Measurements from ENCODE around the gene OSGIN1.

Gene OSGIN1

DNA sequence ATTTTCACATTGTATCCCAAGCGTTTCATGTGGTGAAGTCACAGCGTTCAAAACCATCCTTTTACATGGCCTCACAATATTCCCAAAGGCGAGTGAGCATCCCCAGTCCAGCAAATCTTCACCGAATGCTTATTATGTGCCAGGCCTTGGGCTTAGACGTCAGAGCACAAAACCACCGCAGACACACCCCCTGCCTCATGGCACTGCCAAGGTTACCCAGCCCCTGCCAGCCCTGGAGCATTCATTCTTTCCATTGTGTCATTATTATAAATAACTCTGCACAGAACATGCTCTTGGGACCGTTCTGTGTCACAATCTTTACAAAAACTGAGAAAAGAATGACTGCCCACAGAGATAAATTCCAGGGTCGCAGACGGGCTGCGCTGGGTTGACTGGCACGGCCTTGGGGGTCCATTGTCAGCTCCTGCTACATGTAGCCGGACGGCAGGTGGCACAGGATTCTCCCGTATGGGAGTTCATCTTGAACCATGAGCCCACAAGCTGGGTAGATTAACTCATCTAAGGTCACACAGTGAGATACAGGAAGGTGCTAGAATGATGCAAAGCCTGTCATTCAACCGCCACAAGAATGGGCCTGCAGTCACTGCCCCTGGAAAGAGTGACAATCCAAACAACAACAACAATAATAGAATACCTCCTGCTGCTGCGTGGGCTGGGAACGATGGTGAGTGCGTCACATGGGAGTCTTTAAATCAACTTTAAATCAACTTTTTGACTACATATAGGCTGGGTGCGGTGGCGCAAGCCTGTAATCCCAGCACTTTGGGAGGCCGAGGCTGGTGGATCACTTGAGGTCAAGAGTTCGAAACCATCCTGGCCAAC, 10.5 kb downstream of the OSGIN1 start:
- Histone ChIP-seq H3K4me1 (ENCODE audit: insufficient read depth, low read length) (no peaks in the 10 kb centered on the region), H3K9me3 (ENCODE audit: insufficient read depth, low read depth, low read length) (no peaks in the 10 kb centered on the region), H3K4me3 (ENCODE audit: low read length) (no peak overlapping the region), H3K36me3 (ENCODE audit: insufficient read depth, low read depth, low read length) (no peaks in the 10 kb centered on the region), H3K9ac (ENCODE audit: low read depth, low read length) (no peak overlapping the region), H3K27me3 (ENCODE audit: insufficient read depth, low read length) (no peaks in the 10 kb centered on the region), H3K27ac (ENCODE audit: low read length) (no peak overlapping the region)

DNA sequence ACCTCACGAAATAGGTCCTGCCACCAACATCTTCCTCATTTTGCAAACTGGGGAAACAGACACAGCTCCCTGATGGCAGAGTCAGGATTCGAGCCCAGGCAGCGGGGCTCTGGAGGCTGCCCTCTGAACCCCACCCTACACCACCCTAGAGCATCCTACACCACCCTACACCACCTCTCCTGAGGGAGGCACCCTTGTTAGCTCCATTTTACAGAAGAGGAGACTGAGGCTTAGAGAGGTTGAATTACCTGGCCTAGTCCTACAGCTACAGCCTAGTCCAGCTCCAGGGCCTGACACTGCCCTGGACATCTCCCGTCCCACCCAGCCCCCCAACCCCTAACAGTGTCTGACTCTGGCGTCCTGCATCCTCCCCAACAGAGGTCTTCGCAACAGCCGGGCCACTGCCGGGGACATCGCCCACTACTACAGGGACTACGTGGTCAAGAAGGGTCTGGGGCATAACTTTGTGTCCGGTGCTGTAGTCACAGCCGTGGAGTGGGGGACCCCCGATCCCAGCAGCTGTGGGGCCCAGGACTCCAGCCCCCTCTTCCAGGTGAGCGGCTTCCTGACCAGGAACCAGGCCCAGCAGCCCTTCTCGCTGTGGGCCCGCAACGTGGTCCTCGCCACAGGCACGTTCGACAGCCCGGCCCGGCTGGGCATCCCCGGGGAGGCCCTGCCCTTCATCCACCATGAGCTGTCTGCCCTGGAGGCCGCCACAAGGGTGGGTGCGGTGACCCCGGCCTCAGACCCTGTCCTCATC, 11.8 kb downstream of the OSGIN1 start:
- H3K27ac ChIP-seq (ENCODE audit: low read length): no peak overlapping the region
- H3K4me1 ChIP-seq (ENCODE audit: insufficient read depth, low read length): no peaks in the 10 kb centered on the region; the same call in 1 of the 2 replicates
- H3K36me3 ChIP-seq (ENCODE audit: insufficient read depth, low read depth, low read length): no peaks in the 10 kb centered on the region
- H3K27me3 ChIP-seq (ENCODE audit: insufficient read depth, low read length): peaks cover 11% of the 10 kb centered on the region
- no peak overlapping the region for H3K9ac ChIP-seq (ENCODE audit: low read depth, low read length)
- no peak overlapping the region for H3K4me3 ChIP-seq (ENCODE audit: low read length)
- no peaks in the 10 kb centered on the region for H3K9me3 ChIP-seq (ENCODE audit: insufficient read depth, low read depth, low read length)

- Histone ChIP-seq H3K27me3 (ENCODE audit: insufficient read depth, low read length) (peaks cover 16% of the 10 kb centered on the region), H3K4me1 (ENCODE audit: insufficient read depth, low read length) (no peaks in the 10 kb centered on the region; the same call in 1 of the 2 replicates), H3K9ac (ENCODE audit: low read depth, low read length) (no peak overlapping the region), H3K4me3 (ENCODE audit: low read length) (no peak overlapping the region), H3K27ac (ENCODE audit: low read length) (no peak overlapping the region), H3K9me3 (ENCODE audit: insufficient read depth, low read depth, low read length) (no peaks in the 10 kb centered on the region), H3K36me3 (ENCODE audit: insufficient read depth, low read depth, low read length) (no peaks in the 10 kb centered on the region)
Observed at GRCh38 chr16:83965444-83966152, 12.6 kb downstream of the OSGIN1 start.

- Histone ChIP-seq H3K4me3 (ENCODE audit: low read length) (no peak overlapping the region), H3K4me1 (ENCODE audit: insufficient read depth, low read length) (no peaks in the 10 kb centered on the region; the same call in 1 of the 2 replicates), H3K27me3 (ENCODE audit: insufficient read depth, low read length) (peaks cover 16% of the 10 kb centered on the region), H3K36me3 (ENCODE audit: insufficient read depth, low read depth, low read length) (no peaks in the 10 kb centered on the region), H3K9me3 (ENCODE audit: insufficient read depth, low read depth, low read length) (no peaks in the 10 kb centered on the region), H3K9ac (ENCODE audit: low read depth, low read length) (no peak overlapping the region), H3K27ac (ENCODE audit: low read length) (no peak overlapping the region)
Observed at GRCh38 chr16:83966153-83966696, 13.2 kb downstream of the OSGIN1 start.

DNA sequence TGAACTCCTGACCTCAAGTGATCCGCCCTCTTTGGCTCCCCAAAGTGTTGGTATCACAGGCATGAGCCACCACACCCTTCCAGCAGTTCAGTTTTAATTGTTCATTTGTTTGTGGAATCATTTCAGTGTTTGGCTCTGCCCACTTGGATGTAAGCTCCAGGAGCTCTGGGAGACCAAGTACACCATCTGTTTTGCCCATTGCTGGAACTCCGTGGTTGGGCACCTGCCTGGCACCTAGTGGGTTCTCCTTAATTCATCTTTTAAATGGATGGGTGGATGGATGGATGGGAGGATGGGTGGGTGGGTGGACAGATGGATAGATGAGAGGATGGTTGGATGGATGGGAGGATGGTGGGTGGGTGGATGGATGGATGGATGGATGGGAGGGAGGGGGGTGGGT, 14.1 kb downstream of the OSGIN1 start:
- H3K27me3 ChIP-seq (ENCODE audit: insufficient read depth, low read length): peaks cover 16% of the 10 kb centered on the region
- H3K9me3 ChIP-seq (ENCODE audit: insufficient read depth, low read depth, low read length): no peaks in the 10 kb centered on the region

GRCh38 chr16:83967838-83968305, 14.8 kb downstream of the OSGIN1 start, which contains the start of gene NECAB2:
Gene NECAB2, plus strand, starts transcription at chr16:83968244. Its CDS starts 405 bp downstream, at chr16:83968649.
- Histone ChIP-seq H3K27me3 (ENCODE audit: insufficient read depth, low read length) (peaks cover 16% of the 10 kb centered on the region), H3K27ac (ENCODE audit: low read length) (no peak within 1 kb of the TSS), H3K9ac (ENCODE audit: low read depth, low read length) (no peak within 1 kb of the TSS), H3K4me3 (ENCODE audit: low read length) (peak within 1 kb of the TSS; percentile 72), H3K9me3 (ENCODE audit: insufficient read depth, low read depth, low read length) (no peaks in the 10 kb centered on the region), H3K4me1 (ENCODE audit: insufficient read depth, low read length) (no peaks in the 10 kb centered on the region; the same call in 1 of the 2 replicates), H3K36me3 (ENCODE audit: insufficient read depth, low read depth, low read length) (no peaks in the 10 kb centered on the region)

More for the DNA sequence above, 14.1 kb downstream of the OSGIN1 start:
- Histone ChIP-seq H3K4me1 (ENCODE audit: insufficient read depth, low read length) (no peaks in the 10 kb centered on the region; the same call in 1 of the 2 replicates), H3K27ac (ENCODE audit: low read length) (no peak overlapping the region), H3K4me3 (ENCODE audit: low read length) (no peak overlapping the region), H3K36me3 (ENCODE audit: insufficient read depth, low read depth, low read length) (no peaks in the 10 kb centered on the region), H3K9ac (ENCODE audit: low read depth, low read length) (no peak overlapping the region)

DNA sequence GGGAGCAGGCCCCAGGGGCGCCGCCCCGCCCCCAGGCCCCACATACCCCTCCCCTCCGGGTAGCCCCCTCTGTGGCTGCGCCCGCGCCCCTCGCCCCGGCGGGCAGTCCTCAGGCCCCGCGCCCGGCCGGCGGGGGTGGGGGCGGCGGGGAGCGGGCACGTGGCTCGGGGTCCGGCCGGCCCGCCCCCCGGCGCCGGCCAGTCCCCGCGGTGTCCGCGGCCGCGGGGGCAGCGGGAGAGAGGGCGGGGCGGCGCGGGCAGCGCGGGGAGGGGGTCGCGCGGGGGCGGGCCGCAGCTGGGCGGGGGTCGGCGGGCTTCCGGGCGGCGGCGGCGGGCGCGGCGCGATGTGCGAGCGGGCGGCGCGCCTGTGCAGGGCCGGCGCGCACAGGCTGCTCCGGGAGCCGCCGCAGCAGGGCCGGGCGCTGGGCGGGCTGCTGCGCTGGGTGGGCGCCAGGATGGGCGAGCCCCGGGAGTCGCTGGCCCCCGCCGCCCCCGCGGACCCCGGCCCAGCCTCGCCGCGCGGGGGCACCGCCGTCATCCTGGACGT, 15.3 kb downstream of the OSGIN1 start:
- Histone ChIP-seq H3K9me3 (ENCODE audit: insufficient read depth, low read depth, low read length) (no peaks in the 10 kb centered on the region), H3K4me1 (ENCODE audit: insufficient read depth, low read length) (no peaks in the 10 kb centered on the region; the same call in 1 of the 2 replicates), H3K36me3 (ENCODE audit: insufficient read depth, low read depth, low read length) (no peaks in the 10 kb centered on the region), H3K27ac (ENCODE audit: low read length) (no peak overlapping the region), H3K27me3 (ENCODE audit: insufficient read depth, low read length) (peaks cover 16% of the 10 kb centered on the region), H3K4me3 (ENCODE audit: low read length) (peak overlapping the region; percentile 72; the same call in 1 of the 2 replicates), H3K9ac (ENCODE audit: low read depth, low read length) (no peak overlapping the region)

GRCh38 chr16:83968891-83969649, 16.0 kb downstream of the OSGIN1 start:
- peaks cover 16% of the 10 kb centered on the region for H3K27me3 ChIP-seq (ENCODE audit: insufficient read depth, low read length)
- peak overlapping the region; percentile 72 for H3K4me3 ChIP-seq (ENCODE audit: low read length)
- H3K9me3 ChIP-seq (ENCODE audit: insufficient read depth, low read depth, low read length): no peaks in the 10 kb centered on the region
- H3K36me3 ChIP-seq (ENCODE audit: insufficient read depth, low read depth, low read length): no peaks in the 10 kb centered on the region
- no peak overlapping the region for H3K27ac ChIP-seq (ENCODE audit: low read length)
- no peak overlapping the region for H3K9ac ChIP-seq (ENCODE audit: low read depth, low read length)
- no peaks in the 10 kb centered on the region; the same call in 1 of the 2 replicates for H3K4me1 ChIP-seq (ENCODE audit: insufficient read depth, low read length)

DNA sequence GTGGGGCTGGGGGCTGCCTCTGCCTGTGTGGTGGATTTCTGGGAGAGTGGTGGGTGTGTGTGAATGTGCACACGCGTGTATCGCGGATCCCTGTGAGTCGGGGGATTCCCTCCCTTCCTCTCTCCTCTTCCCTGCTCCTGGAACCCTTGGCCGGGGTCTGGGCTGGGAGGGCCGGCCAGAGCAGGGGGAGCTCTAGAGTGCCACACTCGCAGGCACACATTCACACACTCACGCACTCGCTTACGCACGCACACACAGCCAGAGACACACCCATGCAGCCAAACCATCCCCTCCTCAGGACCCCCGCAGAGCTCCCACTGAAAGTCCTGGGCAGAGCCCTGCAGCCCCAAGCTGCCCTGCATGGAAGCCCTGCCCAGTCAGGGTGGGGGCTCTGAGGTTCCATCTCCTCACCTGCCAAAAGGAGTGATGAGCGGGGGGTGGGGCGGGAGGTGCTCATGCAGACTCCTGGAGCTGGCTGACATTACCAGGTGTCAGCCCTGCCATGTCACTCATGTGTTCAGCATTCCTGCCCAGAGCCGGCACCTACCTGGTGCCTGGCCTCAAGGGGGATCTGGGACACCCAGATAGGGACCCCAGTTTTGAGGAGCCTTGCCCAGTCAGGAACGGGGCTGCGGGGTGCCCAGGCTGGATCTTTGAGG, 16.9 kb downstream of the OSGIN1 start:
- peak overlapping the region; percentile 20; the same call in 1 of the 2 replicates for H3K4me3 ChIP-seq (ENCODE audit: low read length)
- no peak overlapping the region for H3K9ac ChIP-seq (ENCODE audit: low read depth, low read length)

GRCh38 chr16:83970430-83970815, 17.4 kb downstream of the OSGIN1 start:
- H3K4me1 ChIP-seq (ENCODE audit: insufficient read depth, low read length): no peaks in the 10 kb centered on the region; the same call in 1 of the 2 replicates
- H3K9ac ChIP-seq (ENCODE audit: low read depth, low read length): no peak overlapping the region
- H3K27me3 ChIP-seq (ENCODE audit: insufficient read depth, low read length): peaks cover 16% of the 10 kb centered on the region
- H3K27ac ChIP-seq (ENCODE audit: low read length): no peak overlapping the region
- H3K4me3 ChIP-seq (ENCODE audit: low read length): no peak overlapping the region
- H3K9me3 ChIP-seq (ENCODE audit: insufficient read depth, low read depth, low read length): no peaks in the 10 kb centered on the region
- H3K36me3 ChIP-seq (ENCODE audit: insufficient read depth, low read depth, low read length): no peaks in the 10 kb centered on the region

More for the DNA sequence above, 16.9 kb downstream of the OSGIN1 start:
- no peaks in the 10 kb centered on the region for H3K9me3 ChIP-seq (ENCODE audit: insufficient read depth, low read depth, low read length)
- no peaks in the 10 kb centered on the region for H3K36me3 ChIP-seq (ENCODE audit: insufficient read depth, low read depth, low read length)
- H3K27ac ChIP-seq (ENCODE audit: low read length): no peak overlapping the region
- H3K4me1 ChIP-seq (ENCODE audit: insufficient read depth, low read length): no peaks in the 10 kb centered on the region; the same call in 1 of the 2 replicates
- peaks cover 16% of the 10 kb centered on the region for H3K27me3 ChIP-seq (ENCODE audit: insufficient read depth, low read length)
